HG03469 (cell line): ENCODE results near the gene ZDHHC4.
"Not testable (repeated sequence)": the region's sequence is repeated elsewhere in the genome, so short reads cannot be mapped to it uniquely, and the experiment has no call there.

Source experiments
- ATAC-seq: cut with Tn5 transposase; IDR thresholded peaks from one replicate; pipeline ENCODE4 v1.9.1; 2021; ENCODE audit warnings: mild to moderate bottlenecking, moderate library complexity, moderate number of reproducible peaks; ENCODE audit not compliant: unreplicated experiment

The ZDHHC4 gene

DNA sequence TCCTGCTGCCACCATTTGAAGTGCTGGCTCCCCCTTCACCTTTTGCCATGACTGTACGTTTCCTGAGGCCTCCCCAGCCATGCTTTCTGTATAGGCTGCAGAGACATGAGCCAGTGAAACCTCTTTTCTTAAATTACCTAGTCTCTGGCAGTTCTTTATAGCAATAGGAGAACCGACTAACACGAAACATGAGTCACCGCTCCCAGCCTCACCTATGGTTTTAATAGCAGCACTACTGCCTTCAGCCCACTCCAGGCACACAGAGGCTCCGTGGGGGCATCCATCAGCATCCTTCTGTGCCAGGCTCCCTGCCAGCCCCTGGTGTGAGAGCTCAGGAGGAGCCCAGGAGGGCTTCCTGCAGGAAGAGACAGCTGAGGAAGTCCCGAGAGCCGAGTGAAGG is 54.4 kb downstream of the ZDHHC4 start:
- ATAC-seq = no peak

DNA sequence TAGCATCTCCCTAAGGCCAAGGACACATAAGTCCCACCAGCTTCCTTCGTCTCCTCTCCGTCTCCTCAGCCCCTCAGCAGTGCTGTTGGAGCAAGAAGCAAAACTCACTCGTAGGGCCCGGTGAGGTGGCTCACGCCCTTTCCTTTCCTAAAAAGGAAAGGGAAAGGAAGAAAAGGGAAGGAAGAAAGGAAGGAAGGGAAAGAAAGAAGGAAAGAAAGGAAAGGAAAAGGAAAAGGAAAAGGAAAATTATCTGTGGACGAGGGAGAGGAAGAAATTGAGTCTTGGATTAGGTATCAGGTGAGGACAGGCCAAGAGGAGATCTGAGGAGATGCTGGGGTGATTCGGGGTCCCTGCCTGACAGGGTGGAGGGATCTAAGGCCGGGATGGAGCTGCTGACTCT is 56.8 kb downstream of the ZDHHC4 start:
- no peak for ATAC-seq

- not testable (repeated sequence) for ATAC-seq
Observed at GRCh38 chr7:6634971-6635370, 57.7 kb downstream of the ZDHHC4 start.

GRCh38 chr7:6636741-6637543 is 59.7 kb downstream of the ZDHHC4 start, which contains the start of gene ZNF316:
TSS of gene ZNF316 (plus strand) at chr7:6637318. CDS start at chr7:6642410, 5,092 bp downstream.
- ATAC-seq = peak; percentile 36

GRCh38 chr7:6637544-6638229 is 60.4 kb downstream of the ZDHHC4 start:
- peak; percentile 59 for ATAC-seq
